ES-I3 (cell line): ENCODE measurements around the gene DSE.
A peak's percentile ranks its signal among the peaks of the same experiment; 100 is the strongest.

Experiments
- H3K36me3 ChIP-seq: 2 replicates; pipeline ENCODE4 v1.6.1; 2013; ENCODE audit warnings: mild to moderate bottlenecking, low read length, control low read depth, moderate library complexity; ENCODE audit not compliant: insufficient read depth
- H3K4me1 ChIP-seq: 2 replicates; pipeline ENCODE4 v1.6.1; 2013; ENCODE audit warnings: mild to moderate bottlenecking, control low read depth, low read length; ENCODE audit not compliant: insufficient read depth
- H3K9ac ChIP-seq: 2 replicates; pipeline ENCODE4 v1.6.1; 2013; ENCODE audit warnings: low read depth, mild to moderate bottlenecking, low read length, moderate library complexity
- H3K9me3 ChIP-seq: 2 replicates; pipeline ENCODE4 v1.6.1; 2013; ENCODE audit warnings: mild to moderate bottlenecking, low read length, moderate library complexity; ENCODE audit not compliant: control insufficient read depth, insufficient read depth

The DSE gene

DNA sequence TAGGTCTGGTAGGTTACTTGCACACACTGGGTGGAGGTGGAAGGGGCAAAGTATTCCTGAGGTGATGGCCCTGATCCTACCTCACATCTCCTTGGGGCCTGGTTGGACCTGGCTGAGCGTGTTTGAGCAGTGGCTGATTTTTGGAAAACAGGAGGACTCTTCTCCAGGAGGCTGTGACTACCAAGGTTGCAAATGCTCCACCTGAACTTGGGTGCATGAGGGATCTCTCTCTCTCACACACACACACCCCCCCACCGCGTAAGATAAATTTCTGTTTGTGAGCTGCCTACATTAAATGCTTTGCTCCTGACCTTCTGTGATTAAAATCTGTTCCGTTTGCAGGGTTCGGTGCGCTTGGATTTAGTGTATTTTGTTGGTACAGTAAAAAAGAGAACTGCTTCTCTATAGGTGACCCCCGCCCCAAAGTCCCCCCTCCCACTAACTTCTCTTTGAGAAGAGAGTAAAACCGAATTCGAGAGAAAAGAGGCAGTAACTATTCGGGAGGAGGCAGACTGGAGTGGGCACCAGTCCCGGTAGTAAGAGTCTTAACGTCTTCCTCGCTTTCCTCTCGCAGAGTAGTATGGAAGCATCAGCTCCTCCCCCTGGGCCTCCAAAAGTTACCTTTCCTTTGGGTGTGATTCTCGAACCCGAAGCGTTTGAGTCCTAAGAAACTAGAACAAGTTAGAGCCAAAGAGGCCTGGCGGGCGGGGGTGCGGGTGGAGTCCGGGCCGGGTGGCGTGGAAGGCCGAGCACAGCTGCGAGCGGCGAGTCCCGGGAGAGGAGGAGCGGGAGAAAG is 585 bp upstream of the DSE start:
- H3K9ac ChIP-seq: peak overlapping the region; percentile 83
- H3K36me3 ChIP-seq: no peaks in the 10 kb centered on the region
- no peaks in the 10 kb centered on the region for H3K9me3 ChIP-seq
- H3K4me1 ChIP-seq: no peaks in the 10 kb centered on the region; the same call in 1 of the 2 replicates

- Histone ChIP-seq H3K9ac (peak overlapping the region; percentile 83), H3K9me3 (no peaks in the 10 kb centered on the region), H3K36me3 (no peaks in the 10 kb centered on the region), H3K4me1 (peaks cover 4% of the 10 kb centered on the region; the same call in 1 of the 2 replicates)
These were observed 572 bp downstream of the DSE start for GRCh38 chr6:116371120-116371917.

DNA sequence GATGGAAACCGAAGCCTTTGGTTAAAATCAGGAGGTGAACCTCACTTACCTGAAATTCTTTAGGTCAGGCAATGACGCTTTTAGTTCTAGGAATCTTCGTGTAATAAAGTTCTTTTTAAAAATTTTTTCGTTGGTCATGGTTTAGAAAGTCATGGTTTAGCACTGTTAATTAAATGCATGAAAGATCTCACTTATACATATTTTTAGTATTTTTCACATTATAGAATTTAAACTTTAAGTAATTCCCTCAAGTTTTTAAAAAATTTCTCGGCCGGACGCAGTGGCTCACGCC is 1.1 kb downstream of the DSE start:
- H3K9ac ChIP-seq: peak overlapping the region; percentile 83
- H3K36me3 ChIP-seq: no peaks in the 10 kb centered on the region
- H3K9me3 ChIP-seq: no peaks in the 10 kb centered on the region
- peaks cover 6% of the 10 kb centered on the region; the same call in 1 of the 2 replicates for H3K4me1 ChIP-seq

DNA sequence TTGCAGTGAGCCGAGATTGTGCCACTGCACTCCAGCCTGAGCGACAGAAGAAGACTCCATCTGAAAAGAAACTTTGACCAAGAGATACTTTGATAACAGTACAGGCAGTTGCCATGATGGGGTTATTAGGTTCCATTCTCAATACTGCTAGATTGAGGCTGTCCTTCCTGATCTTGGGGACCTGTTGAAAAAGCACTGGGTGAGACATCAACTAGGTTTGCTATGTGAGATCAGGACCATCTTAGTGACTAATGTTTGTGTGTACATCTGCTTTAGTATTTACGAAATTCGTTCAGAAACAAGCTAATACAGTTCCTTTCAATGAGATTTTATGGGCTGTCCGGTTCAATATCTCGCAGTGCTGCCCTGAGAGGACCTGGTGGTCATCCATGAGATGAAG is 2.6 kb downstream of the DSE start:
- peaks cover 10% of the 10 kb centered on the region; the same call in 1 of the 2 replicates for H3K4me1 ChIP-seq
- no peak overlapping the region for H3K9ac ChIP-seq

GRCh38 chr6:116373940-116374339 is 3.2 kb downstream of the DSE start:
- H3K4me1 ChIP-seq: peaks cover 10% of the 10 kb centered on the region; the same call in 1 of the 2 replicates
- no peaks in the 10 kb centered on the region for H3K36me3 ChIP-seq
- no peaks in the 10 kb centered on the region for H3K9me3 ChIP-seq
- no peak overlapping the region for H3K9ac ChIP-seq

More for the DNA sequence above, 2.6 kb downstream of the DSE start:
- H3K36me3 ChIP-seq: no peaks in the 10 kb centered on the region
- no peaks in the 10 kb centered on the region for H3K9me3 ChIP-seq

- Histone ChIP-seq H3K9me3 (no peaks in the 10 kb centered on the region), H3K36me3 (no peaks in the 10 kb centered on the region), H3K9ac (no peak overlapping the region), H3K4me1 (peaks cover 10% of the 10 kb centered on the region; the same call in 1 of the 2 replicates)
These were observed 3.8 kb downstream of the DSE start for GRCh38 chr6:116374586-116374985.

DNA sequence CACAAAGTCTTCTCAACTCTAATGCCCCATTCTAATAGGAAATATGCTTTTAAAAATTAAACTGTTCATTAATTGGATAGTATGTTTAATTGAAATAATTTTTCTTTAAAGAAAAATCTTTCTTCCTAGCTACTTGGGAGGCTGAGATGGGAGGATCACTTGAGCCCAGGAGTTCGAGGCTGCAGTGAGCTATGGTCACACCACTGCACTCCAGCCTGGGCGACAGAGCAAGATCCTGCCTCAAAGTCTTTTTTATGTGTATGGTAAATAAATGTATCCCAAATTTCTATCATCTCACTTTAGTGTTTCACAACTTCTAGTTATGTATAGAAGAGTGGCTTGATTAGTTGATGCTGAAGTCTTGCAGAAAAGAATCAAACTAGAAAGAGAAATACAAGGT is 4.5 kb downstream of the DSE start:
- Histone ChIP-seq H3K9ac (no peak overlapping the region), H3K4me1 (peaks cover 16% of the 10 kb centered on the region; the same call in 1 of the 2 replicates), H3K36me3 (no peaks in the 10 kb centered on the region), H3K9me3 (no peaks in the 10 kb centered on the region)

- Histone ChIP-seq H3K4me1 (peaks cover 17% of the 10 kb centered on the region; the same call in 1 of the 2 replicates), H3K36me3 (no peaks in the 10 kb centered on the region), H3K9me3 (no peaks in the 10 kb centered on the region), H3K9ac (no peak overlapping the region)
These were observed 5.4 kb downstream of the DSE start for GRCh38 chr6:116376149-116376548.

GRCh38 chr6:116379764-116380163 is 9.0 kb downstream of the DSE start:
- Histone ChIP-seq H3K9me3 (no peaks in the 10 kb centered on the region), H3K36me3 (no peaks in the 10 kb centered on the region), H3K4me1 (peaks cover 18% of the 10 kb centered on the region; the same call in 1 of the 2 replicates), H3K9ac (no peak overlapping the region)

GRCh38 chr6:116380346-116380745 is 9.6 kb downstream of the DSE start:
- Histone ChIP-seq H3K36me3 (no peaks in the 10 kb centered on the region), H3K4me1 (peaks cover 23% of the 10 kb centered on the region; the same call in 1 of the 2 replicates), H3K9me3 (no peaks in the 10 kb centered on the region), H3K9ac (no peak overlapping the region)

GRCh38 chr6:116381000-116381399 is 10.3 kb downstream of the DSE start:
- H3K36me3 ChIP-seq: no peaks in the 10 kb centered on the region
- H3K4me1 ChIP-seq: peaks cover 26% of the 10 kb centered on the region
- H3K9ac ChIP-seq: no peak overlapping the region
- H3K9me3 ChIP-seq: no peaks in the 10 kb centered on the region

GRCh38 chr6:116382587-116382986 is 11.8 kb downstream of the DSE start:
- Histone ChIP-seq H3K4me1 (peaks cover 34% of the 10 kb centered on the region), H3K36me3 (no peaks in the 10 kb centered on the region), H3K9ac (no peak overlapping the region), H3K9me3 (no peaks in the 10 kb centered on the region)

GRCh38 chr6:116384727-116385458 is 14.1 kb downstream of the DSE start:
- H3K9me3 ChIP-seq: no peaks in the 10 kb centered on the region
- no peaks in the 10 kb centered on the region for H3K36me3 ChIP-seq
- no peak overlapping the region for H3K9ac ChIP-seq
- peaks cover 29% of the 10 kb centered on the region for H3K4me1 ChIP-seq

DNA sequence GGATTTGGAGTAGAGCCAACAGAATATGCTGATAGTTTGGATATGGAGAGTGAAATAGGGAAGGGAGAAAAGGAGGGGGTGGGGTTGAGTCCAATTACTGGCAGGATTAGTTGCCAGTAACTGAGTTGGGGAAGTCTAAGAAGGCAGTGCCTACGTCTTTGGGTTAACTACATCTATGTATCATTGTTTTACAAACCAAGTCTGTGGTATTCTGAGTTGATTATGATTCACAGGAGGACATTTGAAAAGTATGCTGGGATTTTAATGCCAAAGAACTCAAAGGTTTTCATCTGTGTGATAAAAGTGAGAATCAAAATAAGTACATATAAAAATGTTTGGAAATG is 14.7 kb downstream of the DSE start:
- Histone ChIP-seq H3K9ac (no peak overlapping the region), H3K4me1 (peaks cover 25% of the 10 kb centered on the region), H3K9me3 (no peaks in the 10 kb centered on the region), H3K36me3 (no peaks in the 10 kb centered on the region)
